H1 (cell line): ENCODE data around the gene ZPBP. TPM values are rescaled to one million over a fixed set of nuclear protein-coding genes. Genes with fewer than 3 reads are reported as not detected.

ENCODE experiments used
- CTCF ChIA-PET: fragments of 300-600 bp; sonication (Branson Sonifier 250); formaldehyde crosslinking; loops from one replicate; lab custom pipeline; 2021; ENCODE audit not compliant: partially characterized antibody; lab: Charles Lee
- POLR2A ChIA-PET: fragments of 300-600 bp; sonication (Branson Sonifier 250); formaldehyde crosslinking; loops from one replicate; lab custom pipeline; 2021; ENCODE audit warnings: inconsistent platforms; ENCODE audit not compliant: partially characterized antibody; lab: Charles Lee
- DNase-seq, 2 experiments: peaks; one replicate each; pipeline versions ENCODE4 v3.0.0 to v3.0.0-alpha.2; 2010 to 2022; ENCODE audit warnings: low spot score in 2 of 2, low read depth in 1 of 2, mixed read lengths in 1 of 2
- FAIRE-seq: peaks from 2 replicates; lab custom pipeline; 2011; peaks lifted over from hg19 to GRCh38; lab: Jason Lieb, UNC
- H2AFZ ChIP-seq: 2 replicates; pipeline ENCODE4 v1.8.1; 2012; ENCODE audit warnings: low read length, inconsistent platforms
- H2AK5ac ChIP-seq: 2 replicates; pipeline ENCODE4 v1.6.1; 2013; ENCODE audit warnings: low read depth, low read length
- H2BK120ac ChIP-seq: replicated peaks from 2 replicates; pipeline ENCODE3; 2013; ENCODE audit warnings: low read depth, low read length, inconsistent platforms
- H2BK12ac ChIP-seq: 2 replicates; pipeline ENCODE4 v1.6.1; 2013; ENCODE audit warnings: low read depth, low read length
- H2BK15ac ChIP-seq: 2 replicates; pipeline ENCODE4 v1.6.1; 2013; ENCODE audit warnings: low read length
- H2BK20ac ChIP-seq: 2 replicates; pipeline ENCODE4 v1.6.1; 2013; ENCODE audit warnings: low read length
- H2BK5ac ChIP-seq: 2 replicates; pipeline ENCODE4 v1.6.1; 2013; ENCODE audit warnings: low read depth, low read length
- H3K14ac ChIP-seq: 2 replicates; pipeline ENCODE4 v1.6.1; 2013; ENCODE audit warnings: inconsistent platforms; ENCODE audit not compliant: insufficient read length
- H3K18ac ChIP-seq: 2 replicates; pipeline ENCODE4 v1.6.1; 2013; ENCODE audit warnings: low read length; ENCODE audit errors: extremely low read depth
- H3K23ac ChIP-seq: 2 replicates; pipeline ENCODE4 v1.6.1; 2013; ENCODE audit warnings: inconsistent platforms; ENCODE audit not compliant: insufficient read length
- H3K23me2 ChIP-seq: 2 replicates; pipeline ENCODE4 v1.6.1; 2013; ENCODE audit warnings: low read depth, low read length
- H3K27ac ChIP-seq: 2 replicates; pipeline ENCODE4 v1.6.1; 2011; ENCODE audit warnings: low read depth, low read length, inconsistent platforms
- H3K27me3 ChIP-seq, 4 experiments: replicated peaks in 1 of 4; 1 replicate in 1 of 4; 2 replicates in 3 of 4; pipeline versions ENCODE4 v1.6.1 to v1.8.1; 2011 to 2013; ENCODE audit warnings: low read length in 3 of 4, mild to moderate bottlenecking in 3 of 4, inconsistent platforms in 2 of 4, mixed read lengths in 2 of 4, moderate library complexity in 1 of 4; ENCODE audit not compliant: control insufficient read depth in 3 of 4, insufficient read depth in 3 of 4; ENCODE audit errors: extremely low read depth in 1 of 4
- H3K36me3 ChIP-seq, 4 experiments: 2 replicates each; pipeline versions ENCODE4 v1.6.1 to v1.8.1; 2011 to 2013; ENCODE audit warnings: mild to moderate bottlenecking in 4 of 4, low read length in 3 of 4, moderate library complexity in 2 of 4, control low read depth in 1 of 4, inconsistent platforms in 1 of 4; ENCODE audit not compliant: insufficient read depth in 4 of 4, control insufficient read depth in 2 of 4
- H3K4ac ChIP-seq: replicated peaks from 2 replicates; pipeline ENCODE3; 2013; ENCODE audit warnings: low read length, low read depth, mixed read lengths, inconsistent platforms; ENCODE audit not compliant: insufficient read length
- H3K4me1 ChIP-seq, 4 experiments: replicated peaks in 1 of 4; 1 replicate in 1 of 4; 2 replicates in 3 of 4; pipeline versions ENCODE4 v1.6.1 to v1.8.1; 2011 to 2013; ENCODE audit warnings: low read length in 3 of 4, inconsistent platforms in 2 of 4, mixed read lengths in 1 of 4; ENCODE audit not compliant: insufficient read depth in 4 of 4, control insufficient read depth in 3 of 4
- H3K4me2 ChIP-seq, 2 experiments: 2 replicates each; pipeline versions ENCODE4 v1.6.1 to v1.8.1; 2011 to 2013; ENCODE audit warnings: low read depth in 2 of 2, low read length in 2 of 2, control low read depth in 1 of 2, inconsistent platforms in 1 of 2, mild to moderate bottlenecking in 1 of 2; ENCODE audit not compliant: insufficient read depth in 1 of 2
- H3K4me3 ChIP-seq, 4 experiments: fragments of 200-600, 300-600 bp in 1 of 4; sonication (generic), shearing (Covaris generic), sonication (Bioruptor Twin) in 1 of 4; 2 replicates each; pipeline versions ENCODE4 v1.5.1 to v1.8.1; 2011 to 2016; ENCODE audit warnings: low read length in 4 of 4, low read depth in 3 of 4, control low read depth in 2 of 4, inconsistent platforms in 2 of 4, mild to moderate bottlenecking in 2 of 4, mixed read lengths in 1 of 4, moderate library complexity in 1 of 4; ENCODE audit not compliant: insufficient read depth in 2 of 4; ENCODE audit errors: extremely low read depth in 1 of 4
- H3K56ac ChIP-seq: replicated peaks from 2 replicates; pipeline ENCODE3; 2013; ENCODE audit warnings: low read depth, mild to moderate bottlenecking, mixed read lengths, low read length, inconsistent platforms; ENCODE audit not compliant: insufficient read length
- H3K79me1 ChIP-seq: 2 replicates; pipeline ENCODE4 v1.6.1; 2013; ENCODE audit warnings: low read depth, low read length, control low read depth
- H3K79me2 ChIP-seq, 2 experiments: 2 replicates each; pipeline versions ENCODE4 v1.6.1 to v1.8.1; 2012 to 2013; ENCODE audit warnings: low read length in 2 of 2, mild to moderate bottlenecking in 2 of 2, inconsistent platforms in 1 of 2; ENCODE audit not compliant: insufficient read depth in 2 of 2, control insufficient read depth in 1 of 2
- H3K9ac ChIP-seq, 4 experiments: replicated peaks in 1 of 4; 1 replicate in 1 of 4; 2 replicates in 3 of 4; pipeline versions ENCODE4 v1.6.1 to v1.8.1; 2011 to 2013; ENCODE audit warnings: low read depth in 3 of 4, low read length in 3 of 4, control low read depth in 2 of 4, mild to moderate bottlenecking in 2 of 4, moderate library complexity in 2 of 4, inconsistent platforms in 1 of 4; ENCODE audit errors: extremely low read depth in 1 of 4
- H3K9me3 ChIP-seq, 2 experiments: 2 replicates each; pipeline versions ENCODE4 v1.6.1 to v1.8.1; 2012 to 2013; ENCODE audit warnings: mild to moderate bottlenecking in 2 of 2, moderate library complexity in 2 of 2, control low read depth in 1 of 2, inconsistent platforms in 1 of 2, low read depth in 1 of 2, low read length in 1 of 2, mixed read lengths in 1 of 2; ENCODE audit not compliant: insufficient read depth in 2 of 2
- H4K20me1 ChIP-seq, 2 experiments: replicated peaks in 1 of 2; 2 replicates each; pipeline versions ENCODE3 to v1.8.1; 2011 to 2013; ENCODE audit warnings: inconsistent platforms in 2 of 2, low read length in 2 of 2, mild to moderate bottlenecking in 1 of 2; ENCODE audit not compliant: insufficient read depth in 2 of 2, control insufficient read depth in 1 of 2
- H4K5ac ChIP-seq: 2 replicates; pipeline ENCODE4 v1.6.1; 2013; ENCODE audit warnings: low read length, low read depth, mixed read lengths, inconsistent platforms; ENCODE audit not compliant: insufficient read length
- H4K8ac ChIP-seq: 2 replicates; pipeline ENCODE4 v1.8.0; 2013; ENCODE audit warnings: mild to moderate bottlenecking, moderate library complexity, low read length, inconsistent platforms; ENCODE audit not compliant: insufficient read depth; ENCODE audit errors: extremely low read depth
- H4K91ac ChIP-seq: replicated peaks from 2 replicates; pipeline ENCODE3; 2013; ENCODE audit warnings: low read length, mixed read lengths, inconsistent platforms; ENCODE audit not compliant: insufficient read length
- JUND ChIP-seq: IDR thresholded peaks from 2 replicates; pipeline ENCODE4 v1.6.1; 2011; ENCODE audit warnings: mild to moderate bottlenecking, improper control_type of control experiment, low read length
- WGBS, 2 experiments: shearing (Covaris generic) in 1 of 2; methylation state at CpG; one replicate each; pipeline versions ENCODE4 v1.1.6 to v1.1.7; 2013 to 2015; ENCODE audit warnings: low lambda C conversion rate in 2 of 2, mixed read lengths in 2 of 2, inconsistent platforms in 1 of 2, low coverage in 1 of 2, missing lambda C conversion rate in 1 of 2; ENCODE audit not compliant: insufficient replicate concordance in 2 of 2, insufficient coverage in 1 of 2, insufficient read length in 1 of 2; ENCODE audit errors: extremely low coverage in 1 of 2, missing lambda C conversion rate in 1 of 2; 5-methylcytosine and 5-hydroxymethylcytosine counted together
- polyA plus RNA-seq, 7 experiments: library from polyadenylated mRNA; depleted of rRNA in 3 of 7; stranded (reverse) in 5 of 7; unstranded in 2 of 7; fragments of >200 nt in 5 of 7; fragments of 200-250 nt in 2 of 7; gene quantifications; 1 replicate in 5 of 7; 2 replicates in 1 of 7; 4 replicates in 1 of 7; pipeline versions ENCODE4 v1.2.1 to v1.2.3, GENCODE V29; 2011 to 2013; ENCODE audit warnings: missing spikeins in 2 of 7, mixed read lengths in 2 of 7
- total RNA-seq: library from RNA; stranded (reverse); fragmentation: NEBNext Ultra II Directional; extraction: Animal tissue kit (Norgen Biotek cat#: 25700); gene quantifications from 2 replicates; pipeline ENCODE4 v1.2.1, GENCODE V29; 2021

The ZPBP gene
- total and polyA plus RNA-seq, 2 of the 8 experiments (the other 6 are each of a cell fraction or from before 2014, with no cell fraction given): not detected

GRCh38 chr7:50112250-50112649 is 19.2 kb upstream of the ZPBP start:
- DNase-seq: no peak
- H4K20me1 ChIP-seq: no peaks in the 10 kb centered on the region
- H3K23me2 ChIP-seq: no peaks in the 10 kb centered on the region
- H2BK15ac ChIP-seq: no peak overlapping the region
- no peak for FAIRE-seq
- no peak overlapping the region for H2BK12ac ChIP-seq
- 79% methylated on average over 2 of the region's 2 CpGs; no CpG with 5 or more reads in 1 of the 2 experiments for WGBS, 2 experiments
- peaks cover 5 to 7% of the 10 kb centered on the region in 2 experiments; a peak in 3 of 4 replicates for H3K9me3 ChIP-seq
- TF ChIP-seq JUND: no peak
- no peak overlapping the region for H2BK5ac ChIP-seq
- H3K27ac ChIP-seq: no peak overlapping the region
- no peak overlapping the region for H2BK20ac ChIP-seq
- no peak overlapping the region for H3K4me3 ChIP-seq
- H2AK5ac ChIP-seq: no peak overlapping the region
- H3K9ac ChIP-seq: no peak overlapping the region
- no peak overlapping the region for H4K5ac ChIP-seq
- H3K4me1 ChIP-seq: no peaks in the 10 kb centered on the region
- ChIA-PET POLR2A (no interaction called here), CTCF (interaction anchor here (1.3 to 1.9 kb wide), 2 partner anchors 8 to 36 kb away, joined by 3 to 4 read pairs; no protein-coding TSS in a partner anchor)
- no peak overlapping the region for H3K14ac ChIP-seq
- no peak overlapping the region for H3K23ac ChIP-seq
- H3K36me3 ChIP-seq: no peaks in the 10 kb centered on the region
- H2AFZ ChIP-seq: no peak overlapping the region
- H3K79me2 ChIP-seq: no peaks in the 10 kb centered on the region
- H3K18ac ChIP-seq: no peak overlapping the region
- no peaks in the 10 kb centered on the region for H3K27me3 ChIP-seq
- H3K79me1 ChIP-seq: no peaks in the 10 kb centered on the region
- H3K56ac ChIP-seq: no peak overlapping the region
- H4K8ac ChIP-seq: no peak overlapping the region
- no peak overlapping the region for H4K91ac ChIP-seq
- no peak overlapping the region for H2BK120ac ChIP-seq
- no peak overlapping the region for H3K4me2 ChIP-seq
- no peak overlapping the region for H3K4ac ChIP-seq
